SW480 (cell line): ENCODE data around the gene ZNF22.

Experiments used
- DNase-seq: peaks from one replicate; pipeline ENCODE4 v3.0.0-alpha.2; 2016; ENCODE audit warnings: low spot score

The ZNF22 gene

GRCh38 chr10:44977287-44978212, 23.2 kb upstream of the ZNF22 start:
- no peak for DNase-seq

GRCh38 chr10:44978213-44978569, 22.5 kb upstream of the ZNF22 start:
- no peak for DNase-seq

- DNase-seq: peak; percentile 81
These were observed 22.0 kb upstream of the ZNF22 start, which contains the start of gene DEPP1 for GRCh38 chr10:44978570-44979280. TSS of gene DEPP1 (minus strand) at chr10:44978809. CDS start at chr10:44978030, 779 bp downstream.

- DNase-seq: no peak
These were observed 21.2 kb upstream of the ZNF22 start for GRCh38 chr10:44979281-44980191.

GRCh38 chr10:44980309-44981171, 20.2 kb upstream of the ZNF22 start:
- no peak for DNase-seq

GRCh38 chr10:44981172-44982113, 19.3 kb upstream of the ZNF22 start:
- DNase-seq: peak; percentile 84

- DNase-seq: no peak
These were observed 18.6 kb upstream of the ZNF22 start for GRCh38 chr10:44982114-44982460.

- no peak for DNase-seq
These were observed 18.2 kb upstream of the ZNF22 start for GRCh38 chr10:44982496-44982895.

- DNase-seq: no peak
These were observed 17.4 kb upstream of the ZNF22 start for GRCh38 chr10:44983066-44983894.

- DNase-seq: no peak
These were observed 16.8 kb upstream of the ZNF22 start for GRCh38 chr10:44983895-44984278.

GRCh38 chr10:44984671-44985101, 16.0 kb upstream of the ZNF22 start:
- DNase-seq: no peak

GRCh38 chr10:44985175-44985681, 15.5 kb upstream of the ZNF22 start:
- DNase-seq: no peak

- DNase-seq: no peak
These were observed 14.5 kb upstream of the ZNF22 start for GRCh38 chr10:44986179-44986578.

- DNase-seq: no peak
These were observed 14.1 kb upstream of the ZNF22 start for GRCh38 chr10:44986670-44987069.

GRCh38 chr10:44988957-44989585, 11.7 kb upstream of the ZNF22 start:
- no peak for DNase-seq

- no peak for DNase-seq
These were observed 11.0 kb upstream of the ZNF22 start for GRCh38 chr10:44989597-44990301.

- no peak for DNase-seq
These were observed 10.4 kb upstream of the ZNF22 start for GRCh38 chr10:44990302-44990655.

- no peak for DNase-seq
These were observed 9.8 kb upstream of the ZNF22 start for GRCh38 chr10:44990965-44991364.
